Activated effector memory CD4-positive, alpha-beta T cell treated with Interleukin-2 at 50 U/mL for 16 hours (primary cell): ENCODE measurements around the gene GABARAPL1.
"Not testable (repeated sequence)": the region's sequence is repeated elsewhere in the genome, so short reads cannot be mapped to it uniquely, and the experiment has no call there.

Experiments used
- DNase-seq: peaks from one replicate; pipeline ENCODE4 v3.0.0-alpha.2; 2020

GABARAPL1 gene

DNA sequence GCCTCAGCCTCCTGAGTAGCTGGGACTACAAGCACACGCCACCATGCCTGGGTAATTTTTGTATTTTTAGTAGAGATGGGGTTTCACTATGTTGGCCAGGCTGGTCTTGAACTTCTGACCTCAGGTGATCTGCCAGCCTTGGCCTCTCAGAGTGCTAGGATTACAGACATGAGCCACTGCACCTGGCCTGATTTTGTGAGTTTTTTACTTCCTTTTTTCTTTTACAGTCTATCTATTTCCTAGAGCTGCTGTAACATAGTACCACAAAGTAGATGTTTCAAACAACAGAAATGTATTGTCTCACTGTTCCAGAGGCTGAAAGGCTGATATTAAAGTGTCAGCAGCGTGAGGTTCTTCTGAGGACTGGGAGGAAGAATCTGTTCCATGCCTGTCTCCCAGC is 8.2 kb upstream of the GABARAPL1 start:
- DNase-seq = not testable (repeated sequence)

DNA sequence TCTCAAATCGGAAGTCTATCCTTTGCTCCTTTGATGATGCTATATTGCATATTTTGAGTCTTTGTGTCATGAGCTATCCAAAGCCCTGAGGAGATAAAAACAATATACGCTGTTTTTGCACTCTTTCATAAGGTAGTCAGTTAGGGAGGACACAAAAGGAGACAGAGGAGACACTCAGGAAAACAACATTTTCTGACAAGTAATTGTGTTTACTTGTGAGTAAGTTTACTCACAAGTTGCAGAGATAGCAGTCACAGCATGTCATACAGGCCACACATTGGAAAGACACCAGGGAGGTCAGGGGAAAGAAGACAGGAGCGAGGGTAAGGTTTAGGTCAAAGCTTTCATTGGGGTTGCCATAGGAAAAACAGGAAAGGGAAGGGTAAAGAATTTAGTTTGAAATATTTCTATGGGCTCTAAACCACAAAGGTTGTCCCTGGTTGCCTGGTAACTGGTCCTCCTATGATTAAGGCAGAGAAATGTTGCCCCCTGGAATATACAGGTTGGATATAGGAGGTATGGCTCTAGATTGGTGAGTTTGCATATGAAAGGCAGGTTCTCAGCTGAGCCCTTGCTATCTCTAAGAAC is 7.4 kb upstream of the GABARAPL1 start:
- no peak for DNase-seq

DNA sequence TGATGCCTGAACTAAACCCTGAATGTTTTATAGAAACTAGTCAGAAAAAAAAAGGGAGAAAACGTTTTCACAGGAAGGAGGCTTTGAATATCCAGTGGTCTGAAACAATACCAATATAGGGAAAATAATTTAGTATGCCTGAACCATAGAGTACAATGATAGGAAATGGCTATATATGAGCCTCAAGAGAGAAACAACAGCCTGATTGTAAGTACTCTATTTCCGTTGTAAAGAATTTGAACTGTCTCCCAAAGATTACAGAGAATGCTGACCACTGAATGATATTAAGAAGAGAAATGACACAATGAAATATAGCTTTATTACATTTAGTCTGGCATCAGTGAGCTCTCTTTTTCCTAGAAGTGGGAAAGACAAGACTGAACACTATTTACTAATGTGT is 5.5 kb upstream of the GABARAPL1 start:
- no peak for DNase-seq

DNA sequence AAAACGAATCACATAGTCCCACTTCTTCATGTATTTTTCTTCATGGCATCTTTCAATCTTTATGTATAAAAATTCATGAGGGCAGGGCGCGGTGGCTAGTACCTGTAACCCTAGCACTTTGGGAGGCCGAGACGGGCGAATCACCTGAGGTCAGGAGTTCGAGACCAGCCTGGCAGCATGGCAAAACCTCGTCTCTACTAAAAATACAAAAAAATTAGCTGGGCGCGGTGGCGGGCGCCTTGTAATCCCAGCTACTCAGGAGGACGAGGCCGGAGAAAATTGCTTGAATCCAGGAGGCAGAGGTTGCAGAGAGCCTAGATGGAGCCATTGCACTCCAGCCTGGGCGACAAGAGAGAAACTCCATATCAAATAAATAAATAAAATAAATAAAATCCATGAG is 2.5 kb upstream of the GABARAPL1 start:
- no peak for DNase-seq

DNA sequence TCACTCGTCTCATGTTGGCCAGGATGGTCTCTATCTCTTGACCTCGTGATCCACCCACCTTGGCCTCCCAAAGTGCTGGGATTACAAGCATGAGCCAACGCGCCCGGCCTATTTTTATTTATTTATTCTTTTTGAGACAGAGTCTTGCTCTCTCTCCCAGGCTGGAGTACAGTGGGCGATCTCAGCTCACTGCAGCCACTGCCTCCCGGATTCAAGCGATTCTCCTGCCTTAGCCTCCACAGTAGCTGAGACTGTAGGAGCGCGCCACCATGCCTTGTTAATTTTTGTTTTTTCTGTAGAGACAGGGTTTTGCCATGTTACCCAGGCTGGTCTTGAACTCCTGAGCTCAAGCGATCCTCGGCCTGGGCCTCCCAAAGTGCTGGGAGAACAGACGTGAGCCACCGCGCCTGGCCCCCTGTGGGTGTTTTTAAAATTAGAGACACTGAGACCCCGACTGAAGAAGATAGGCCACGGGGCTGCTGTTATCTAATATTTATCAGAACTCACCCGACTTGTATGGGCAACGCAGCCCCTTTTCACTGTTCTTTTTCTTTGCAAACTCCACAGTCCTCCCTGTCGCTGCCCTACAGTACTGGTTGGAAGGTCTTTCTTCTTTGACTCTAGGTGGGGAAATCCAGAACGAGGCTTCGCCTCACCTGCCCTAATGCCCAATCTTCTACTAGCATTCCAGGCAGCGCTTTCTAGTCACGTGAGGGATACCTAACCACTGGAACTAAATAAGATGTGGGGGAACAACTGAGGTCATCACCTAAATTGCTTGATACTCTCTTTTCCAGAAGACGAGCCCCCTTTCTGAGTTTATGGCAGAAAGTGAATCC is 1.4 kb upstream of the GABARAPL1 start:
- DNase-seq = no peak

- DNase-seq = peak; percentile 79
Observed at GRCh38 chr12:10211940-10212738, 538 bp upstream of the GABARAPL1 start.

GRCh38 chr12:10213168-10214135 is 775 bp downstream of the GABARAPL1 start:
- peak; percentile 64 for DNase-seq

- DNase-seq = no peak
Observed at GRCh38 chr12:10214136-10214894, 1.6 kb downstream of the GABARAPL1 start.

DNA sequence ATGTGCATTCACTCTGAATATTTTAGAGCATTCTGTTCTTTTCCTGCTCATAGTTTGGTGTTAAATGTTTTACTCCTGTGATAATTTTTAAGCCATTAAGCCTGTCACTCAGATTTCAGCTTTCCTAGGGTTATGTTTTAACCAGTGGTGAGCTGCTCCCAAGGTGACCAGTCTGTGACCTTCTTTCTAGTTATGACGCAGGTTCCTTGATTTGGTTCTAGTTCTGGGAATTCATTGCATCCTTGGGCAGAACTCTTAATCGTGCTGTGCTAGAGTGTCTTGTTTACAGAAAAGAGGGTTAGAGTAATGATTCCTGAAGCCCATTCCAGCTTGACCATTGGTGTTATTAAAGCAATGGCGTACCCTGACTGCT is 2.2 kb downstream of the GABARAPL1 start:
- no peak for DNase-seq

- DNase-seq = no peak
Observed at GRCh38 chr12:10215436-10215835, 2.8 kb downstream of the GABARAPL1 start.

DNA sequence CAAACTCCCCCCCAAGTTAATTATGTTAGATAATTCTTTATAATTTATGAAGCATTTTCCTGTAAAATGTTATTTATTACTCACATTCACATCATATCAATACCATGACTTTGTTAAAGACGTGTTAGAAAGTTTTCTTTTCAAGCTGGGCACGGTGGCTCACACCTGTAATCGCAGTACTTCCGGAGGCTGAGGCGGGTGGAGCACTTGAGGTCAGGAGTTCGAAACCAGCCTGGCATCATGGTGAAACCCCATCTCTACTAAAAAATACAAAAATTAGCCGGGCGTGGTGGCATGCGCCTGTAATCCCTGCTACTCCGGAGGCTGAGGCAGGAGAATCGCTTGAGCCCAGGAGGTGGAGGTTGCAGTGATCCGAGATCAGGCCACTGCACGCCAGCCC is 3.3 kb downstream of the GABARAPL1 start:
- not testable (repeated sequence) for DNase-seq

DNA sequence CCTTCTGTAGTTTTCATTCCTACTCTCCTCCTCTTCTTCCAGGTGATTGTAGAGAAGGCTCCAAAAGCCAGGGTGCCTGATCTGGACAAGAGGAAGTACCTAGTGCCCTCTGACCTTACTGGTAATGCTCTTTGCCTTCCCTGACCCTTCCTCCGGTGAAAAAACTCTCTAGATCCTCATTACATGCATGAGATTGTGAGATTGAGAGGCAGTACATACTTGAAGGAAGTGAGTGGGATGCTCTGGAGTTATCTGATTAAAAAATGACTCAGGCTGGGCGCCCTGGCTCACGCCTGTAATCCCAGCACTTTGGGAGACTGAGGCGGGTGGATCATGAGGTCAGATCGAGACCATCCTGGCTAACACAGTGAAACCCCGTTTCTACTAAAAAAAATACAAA is 5.3 kb downstream of the GABARAPL1 start:
- DNase-seq = no peak

GRCh38 chr12:10220398-10221077 is 7.9 kb downstream of the GABARAPL1 start:
- DNase-seq = no peak

GRCh38 chr12:10221846-10222245 is 9.2 kb downstream of the GABARAPL1 start:
- DNase-seq = no peak

DNA sequence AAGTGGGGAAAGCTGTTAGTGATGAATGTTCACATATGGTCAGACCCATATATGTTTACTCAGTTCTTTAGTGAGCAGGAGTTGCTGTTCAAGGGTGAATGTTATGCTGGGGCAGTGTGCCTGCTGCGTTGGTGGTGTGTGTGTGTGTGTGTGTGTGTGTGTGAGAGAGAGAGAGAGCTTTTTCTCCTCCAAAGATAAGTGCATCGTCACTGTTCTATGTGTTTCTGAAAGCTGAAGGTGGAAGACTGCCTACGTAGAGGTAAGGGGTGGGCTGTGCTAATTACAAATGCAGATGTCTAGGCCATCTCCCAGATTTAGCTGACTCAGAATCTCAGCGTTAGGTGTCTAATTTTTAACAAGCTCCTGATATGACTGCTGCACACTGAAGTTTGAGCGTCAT is 10.5 kb downstream of the GABARAPL1 start:
- no peak for DNase-seq

DNA sequence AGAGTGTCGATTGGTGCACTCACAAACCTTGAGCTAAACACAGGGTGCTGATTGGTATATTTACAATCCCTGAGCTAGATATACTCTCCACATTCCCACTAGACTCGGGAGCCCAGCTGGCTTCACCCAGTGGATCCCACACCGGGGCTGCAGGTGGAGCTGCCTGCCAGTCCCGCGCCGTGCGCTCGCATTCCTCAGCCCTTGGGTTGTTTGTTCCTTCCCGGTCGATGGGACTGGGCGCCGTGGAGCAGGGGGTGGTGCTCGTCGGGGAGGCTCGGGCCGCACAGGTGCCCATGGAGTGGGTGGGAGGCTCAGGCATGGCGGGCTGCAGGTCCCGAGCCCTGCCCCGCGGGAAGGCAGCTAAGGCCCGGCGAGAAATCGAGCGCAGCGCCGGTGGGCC is 12.7 kb downstream of the GABARAPL1 start:
- DNase-seq = not testable (repeated sequence)

GRCh38 chr12:10226086-10226485 is 13.4 kb downstream of the GABARAPL1 start:
- no peak for DNase-seq

DNA sequence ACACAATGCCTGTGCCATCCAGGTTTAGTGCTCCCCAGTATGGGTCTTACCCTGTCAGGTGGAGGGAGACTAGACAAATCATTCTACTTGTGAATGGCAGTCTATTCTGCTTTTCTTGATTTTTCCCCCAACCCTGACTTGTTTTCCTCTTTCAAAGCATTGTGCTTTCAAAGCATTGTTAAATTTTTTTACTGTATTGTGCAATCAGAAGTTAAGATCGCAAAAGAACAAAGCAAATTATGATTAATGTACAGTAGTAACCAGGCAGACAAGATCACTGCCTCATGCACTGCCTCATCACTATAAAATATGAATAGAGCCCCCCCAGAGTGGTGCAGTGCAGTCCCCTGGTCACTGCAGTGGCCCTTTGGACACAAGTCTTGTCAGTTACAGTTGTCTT is 14.1 kb downstream of the GABARAPL1 start:
- DNase-seq = no peak

GRCh38 chr12:10227648-10228047 is 15.0 kb downstream of the GABARAPL1 start:
- DNase-seq = no peak

GRCh38 chr12:10234562-10234961 is 21.9 kb downstream of the GABARAPL1 start:
- DNase-seq = no peak
